H1 (cell line): ENCODE measurements around the gene RPLP2. TPM values are rescaled to one million over a fixed set of nuclear protein-coding genes. Genes with fewer than 3 reads are reported as not detected.

ENCODE experiments used
- CHD7 ChIP-seq: fragments of 300-600 bp; sonication (generic); IDR thresholded peaks from 2 replicates; pipeline ENCODE4 v1.7.1; 2012; ENCODE audit warnings: low read length, moderate library complexity, mild to moderate bottlenecking, inconsistent platforms; ENCODE audit not compliant: insufficient replicate concordance
- KDM1A ChIP-seq: fragments of 200-600, 300-600 bp; sonication (generic); IDR thresholded peaks from 2 replicates; pipeline ENCODE4 v1.7.1; 2016; ENCODE audit warnings: mild to moderate bottlenecking, low read length, borderline replicate concordance
- polyA plus RNA-seq, 7 experiments: library from polyadenylated mRNA; depleted of rRNA in 3 of 7; stranded (reverse) in 5 of 7; unstranded in 2 of 7; fragments of >200 nt in 5 of 7; fragments of 200-250 nt in 2 of 7; gene quantifications; 1 replicate in 5 of 7; 2 replicates in 1 of 7; 4 replicates in 1 of 7; pipeline versions ENCODE4 v1.2.1 to v1.2.3, GENCODE V29; 2011 to 2013; ENCODE audit warnings: missing spikeins in 2 of 7, mixed read lengths in 2 of 7
- total RNA-seq: library from RNA; stranded (reverse); fragmentation: NEBNext Ultra II Directional; extraction: Animal tissue kit (Norgen Biotek cat#: 25700); gene quantifications from 2 replicates; pipeline ENCODE4 v1.2.1, GENCODE V29; 2021
- TF ChIP-seq, protein P1 (sequence below), 3 experiments: IDR thresholded peaks; 1 replicate in 2 of 3; 2 replicates in 1 of 3; pipeline versions ENCODE4 v1.5.1 to v1.6.1; 2011; ENCODE audit warnings: low read length in 3 of 3, mild to moderate bottlenecking in 3 of 3, inconsistent platforms in 2 of 3, low read depth in 1 of 3, moderate library complexity in 1 of 3; ENCODE audit not compliant: insufficient read depth in 1 of 3; ENCODE audit errors: control extremely low read depth in 1 of 3

RPLP2 gene
- total and polyA plus RNA-seq, 2 of the 8 experiments (the other 6 are each of a cell fraction or from before 2014, with no cell fraction given) = 1,789 to 2,106 TPM

- TF ChIP-seq CHD7 = no peak
- TF ChIP-seq KDM1A = no peak
- TF ChIP-seq, protein P1, sequence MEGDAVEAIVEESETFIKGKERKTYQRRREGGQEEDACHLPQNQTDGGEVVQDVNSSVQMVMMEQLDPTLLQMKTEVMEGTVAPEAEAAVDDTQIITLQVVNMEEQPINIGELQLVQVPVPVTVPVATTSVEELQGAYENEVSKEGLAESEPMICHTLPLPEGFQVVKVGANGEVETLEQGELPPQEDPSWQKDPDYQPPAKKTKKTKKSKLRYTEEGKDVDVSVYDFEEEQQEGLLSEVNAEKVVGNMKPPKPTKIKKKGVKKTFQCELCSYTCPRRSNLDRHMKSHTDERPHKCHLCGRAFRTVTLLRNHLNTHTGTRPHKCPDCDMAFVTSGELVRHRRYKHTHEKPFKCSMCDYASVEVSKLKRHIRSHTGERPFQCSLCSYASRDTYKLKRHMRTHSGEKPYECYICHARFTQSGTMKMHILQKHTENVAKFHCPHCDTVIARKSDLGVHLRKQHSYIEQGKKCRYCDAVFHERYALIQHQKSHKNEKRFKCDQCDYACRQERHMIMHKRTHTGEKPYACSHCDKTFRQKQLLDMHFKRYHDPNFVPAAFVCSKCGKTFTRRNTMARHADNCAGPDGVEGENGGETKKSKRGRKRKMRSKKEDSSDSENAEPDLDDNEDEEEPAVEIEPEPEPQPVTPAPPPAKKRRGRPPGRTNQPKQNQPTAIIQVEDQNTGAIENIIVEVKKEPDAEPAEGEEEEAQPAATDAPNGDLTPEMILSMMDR (IDR thresholded peaks at IDR 0.05; ENCODE audit: control extremely low read depth in 1 of 3, insufficient read depth in 1 of 3, low read depth in 1 of 3, low read length in 3 of 3) = peak in 1 of 3 experiments; percentile 0; a peak in 1 of 4 replicates
Observed at GRCh38 chr11:843086-843734, 33.4 kb downstream of the RPLP2 start (continued).
